Liver (tissue), 3 donors: ENCODE results near the gene IP6K3.

Experiments used
- ATF3 ChIP-seq: IDR thresholded peaks from 2 replicates; pipeline ENCODE4 v1.6.1; 2016; ENCODE audit warnings: antibody characterized with exemption
- CTCF ChIP-seq: fragments of 150-350 bp; IDR thresholded peaks from 2 replicates; pipeline ENCODE4 v1.5.1; 2017; ENCODE audit warnings: improper control_type of control experiment, low read depth, low read length; ENCODE audit not compliant: missing input control
- EGR1 ChIP-seq, 2 donors: IDR thresholded peaks; 2 replicates each; pipeline ENCODE4 v1.6.1; 2016 to 2018; ENCODE audit warnings: antibody characterized with exemption in 2 of 2, low read depth in 2 of 2
- FOXA1 ChIP-seq: IDR thresholded peaks from 2 replicates; pipeline ENCODE4 v1.6.1; 2016; ENCODE audit warnings: antibody characterized with exemption
- GABPA ChIP-seq, 2 donors: IDR thresholded peaks in 1 of 2; conservative IDR thresholded peaks in 1 of 2; 2 replicates each; pipeline ENCODE4 v1.6.1; 2016; ENCODE audit warnings: antibody characterized with exemption in 2 of 2, mild to moderate bottlenecking in 1 of 2, moderate library complexity in 1 of 2
- JUND ChIP-seq, 2 donors: IDR thresholded peaks; 2 replicates each; pipeline ENCODE4 v1.6.1; 2016; ENCODE audit warnings: antibody characterized with exemption in 2 of 2
- MAX ChIP-seq: IDR thresholded peaks from 2 replicates; pipeline ENCODE4 v1.6.1; 2016; ENCODE audit warnings: antibody characterized with exemption
- NR2F2 ChIP-seq: IDR thresholded peaks from 2 replicates; pipeline ENCODE4 v1.6.1; 2016; ENCODE audit warnings: antibody characterized with exemption
- RAD21 ChIP-seq, 2 donors: IDR thresholded peaks; 2 replicates each; pipeline ENCODE4 v1.6.1; 2016; ENCODE audit warnings: antibody characterized with exemption in 2 of 2, mild to moderate bottlenecking in 2 of 2
- REST ChIP-seq: IDR thresholded peaks from 2 replicates; pipeline ENCODE4 v1.6.1; 2016; ENCODE audit warnings: antibody characterized with exemption, mild to moderate bottlenecking
- SP1 ChIP-seq: IDR thresholded peaks from 2 replicates; pipeline ENCODE4 v1.6.1; 2018; ENCODE audit warnings: antibody characterized with exemption, mild to moderate bottlenecking
- TAF1 ChIP-seq: conservative IDR thresholded peaks from 2 replicates; pipeline ENCODE4 v1.6.1; 2016; ENCODE audit warnings: antibody characterized with exemption, mild to moderate bottlenecking
- YY1 ChIP-seq: IDR thresholded peaks from 2 replicates; pipeline ENCODE4 v1.6.1; 2016; ENCODE audit warnings: antibody characterized with exemption, mild to moderate bottlenecking
- ZBTB33 ChIP-seq: IDR thresholded peaks from 2 replicates; pipeline ENCODE4 v1.6.1; 2016; ENCODE audit warnings: antibody characterized with exemption
- donor health status: healthy.
- donor health status: healthy.

- TF ChIP-seq CTCF = no peak
- no peak for TF ChIP-seq FOXA1
- no peak for TF ChIP-seq MAX
- TF ChIP-seq REST = no peak
- TF ChIP-seq EGR1 (IDR thresholded peaks at IDR 0.05; ENCODE audit: low read depth in 2 of 2) = no peak
- no peak for TF ChIP-seq ZBTB33
- no peak for TF ChIP-seq TAF1
- TF ChIP-seq GABPA (IDR thresholded peaks at IDR 0.05 in 1 of 2, conservative IDR thresholded peaks at IDR 0.05 in 1 of 2) = no peak
- TF ChIP-seq YY1 = no peak
- TF ChIP-seq ATF3 = no peak
- TF ChIP-seq SP1 = no peak
- TF ChIP-seq JUND (IDR thresholded peaks at IDR 0.05) = no peak
- no peak for TF ChIP-seq NR2F2
- no peak for TF ChIP-seq RAD21 (IDR thresholded peaks at IDR 0.05)
Observed at GRCh38 chr6:33794910-33795623, 48.4 kb upstream of the IP6K3 start.
